ENCODE results near the gene LRRC17.

DNA sequence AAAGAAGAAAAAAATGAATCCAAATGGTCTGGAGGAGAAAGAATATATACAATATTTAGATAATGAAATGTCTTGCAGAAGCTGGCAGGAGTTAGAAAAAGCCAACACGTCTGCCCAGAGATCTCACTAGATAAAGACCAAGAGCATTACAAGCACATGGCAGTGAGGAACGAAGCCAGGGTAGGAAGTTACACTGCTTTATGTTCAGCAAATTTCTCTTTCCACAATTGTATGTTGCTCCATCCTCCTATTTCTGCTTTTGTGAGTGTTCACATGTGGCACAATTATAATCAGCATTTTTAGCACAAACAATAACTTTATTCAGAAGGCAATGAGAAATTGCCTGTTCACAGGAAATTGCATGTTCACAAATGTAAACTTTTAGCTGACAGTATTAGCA lies 53.7 kb downstream of the LRRC17 start:
- TF ChIP-seq, protein P1, sequence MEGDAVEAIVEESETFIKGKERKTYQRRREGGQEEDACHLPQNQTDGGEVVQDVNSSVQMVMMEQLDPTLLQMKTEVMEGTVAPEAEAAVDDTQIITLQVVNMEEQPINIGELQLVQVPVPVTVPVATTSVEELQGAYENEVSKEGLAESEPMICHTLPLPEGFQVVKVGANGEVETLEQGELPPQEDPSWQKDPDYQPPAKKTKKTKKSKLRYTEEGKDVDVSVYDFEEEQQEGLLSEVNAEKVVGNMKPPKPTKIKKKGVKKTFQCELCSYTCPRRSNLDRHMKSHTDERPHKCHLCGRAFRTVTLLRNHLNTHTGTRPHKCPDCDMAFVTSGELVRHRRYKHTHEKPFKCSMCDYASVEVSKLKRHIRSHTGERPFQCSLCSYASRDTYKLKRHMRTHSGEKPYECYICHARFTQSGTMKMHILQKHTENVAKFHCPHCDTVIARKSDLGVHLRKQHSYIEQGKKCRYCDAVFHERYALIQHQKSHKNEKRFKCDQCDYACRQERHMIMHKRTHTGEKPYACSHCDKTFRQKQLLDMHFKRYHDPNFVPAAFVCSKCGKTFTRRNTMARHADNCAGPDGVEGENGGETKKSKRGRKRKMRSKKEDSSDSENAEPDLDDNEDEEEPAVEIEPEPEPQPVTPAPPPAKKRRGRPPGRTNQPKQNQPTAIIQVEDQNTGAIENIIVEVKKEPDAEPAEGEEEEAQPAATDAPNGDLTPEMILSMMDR (IDR thresholded peaks at IDR 0.05): no peak
- TF ChIP-seq POLR2A (IDR thresholded peaks at IDR 0.05): no peak

Data from adrenal gland (tissue), 5 donors.